ENCODE measurements around the gene SLC41A3.

SLC41A3 gene

GRCh38 chr3:126112531-126113237 is 28.8 kb upstream of the SLC41A3 start:
- DNase-seq (ENCODE audit: low read depth, low spot score): no peak
- CTCF ChIA-PET: interaction anchor here (1.5 kb wide), 1 partner anchor 21 kb away, joined by 8 read pairs; no protein-coding TSS in a partner anchor
- no peak for TF ChIP-seq CTCF (IDR thresholded peaks at IDR 0.05; ENCODE audit: insufficient read depth, low read length, missing control alignments)
- no peak overlapping the region for H3K4me3 ChIP-seq (ENCODE audit: low read depth, low read length)
- POLR2A ChIA-PET: no interaction called here

GRCh38 chr3:126111566-126112475 is 27.9 kb upstream of the SLC41A3 start:
- POLR2A ChIA-PET: no interaction called here
- no peak overlapping the region for H3K4me3 ChIP-seq (ENCODE audit: low read depth, low read length)
- DNase-seq (ENCODE audit: low read depth, low spot score): no peak
- no peak for TF ChIP-seq CTCF (IDR thresholded peaks at IDR 0.05; ENCODE audit: insufficient read depth, low read length, missing control alignments)
- CTCF ChIA-PET: interaction anchor here (1.5 kb wide), 1 partner anchor 22 kb away, joined by 8 read pairs; no protein-coding TSS in a partner anchor

- TF ChIP-seq CTCF (IDR thresholded peaks at IDR 0.05; ENCODE audit: insufficient read depth, low read length, missing control alignments): no peak
- H3K4me3 ChIP-seq (ENCODE audit: low read depth, low read length): no peak overlapping the region
- no peak for DNase-seq (ENCODE audit: low read depth, low spot score)
- POLR2A ChIA-PET: no interaction called here
- CTCF ChIA-PET: interaction anchor here (1.5 kb wide), 1 partner anchor 23 kb away, joined by 8 read pairs; no protein-coding TSS in a partner anchor
Observed at GRCh38 chr3:126111126-126111551, 27.2 kb upstream of the SLC41A3 start.

- no peak for DNase-seq (ENCODE audit: low read depth, low spot score)
- H3K4me3 ChIP-seq (ENCODE audit: low read depth, low read length): no peak overlapping the region
- ChIA-PET POLR2A (no interaction called here), CTCF (interaction anchor here (1.5 kb wide), 1 partner anchor 23 kb away, joined by 8 read pairs; no protein-coding TSS in a partner anchor)
- no peak for TF ChIP-seq CTCF (IDR thresholded peaks at IDR 0.05; ENCODE audit: insufficient read depth, low read length, missing control alignments)
Observed at GRCh38 chr3:126110431-126111125, 26.7 kb upstream of the SLC41A3 start.

GRCh38 chr3:126109880-126110235 is 25.9 kb upstream of the SLC41A3 start:
- no peak for TF ChIP-seq CTCF (IDR thresholded peaks at IDR 0.05; ENCODE audit: insufficient read depth, low read length, missing control alignments)
- no peak overlapping the region for H3K4me3 ChIP-seq (ENCODE audit: low read depth, low read length)
- CTCF ChIA-PET: no interaction called here
- no peak for DNase-seq (ENCODE audit: low read depth, low spot score)
- POLR2A ChIA-PET: no interaction called here

Data from AG04449 (cell line).